Measurements from ENCODE around the gene ALK. TPM values are rescaled to one million over a fixed set of nuclear protein-coding genes. Genes with fewer than 3 reads are reported as not detected.
A peak's percentile ranks its signal among the peaks of the same experiment; 100 is the strongest.

ALK gene
- total and polyA plus RNA-seq, 3 experiments from 2014 or later, result not detected

GRCh38 chr2:29949042-29949441 is 27.7 kb upstream of the ALK start:
- Mint-ChIP-seq H3K4me3 (no peak overlapping the region), H3K4me1 (no peaks in the 10 kb centered on the region), H3K9me3 (peaks cover 0 to 7% (median 0%) of the 10 kb centered on the region in 5 donors), H3K27me3 (peaks cover 18 to 34% of the 10 kb centered on the region in 2 donors), H3K36me3 (no peaks in the 10 kb centered on the region), H3K27ac (no peak overlapping the region)
- DNase-seq, result no peak
- no peaks in the 10 kb centered on the region for H3K4me1 ChIP-seq (ENCODE audit: insufficient read depth, low read length)
- ChIA-PET POLR2A (no interaction called here), CTCF (no interaction called here)
- H3K27ac ChIP-seq (ENCODE audit: low read depth, low read length), result no peak overlapping the region
- H3K36me3 ChIP-seq (ENCODE audit: insufficient read depth, low read length), result no peaks in the 10 kb centered on the region
- no peaks in the 10 kb centered on the region for H3K27me3 ChIP-seq (ENCODE audit: insufficient read depth, low read length, poor library complexity, severe bottlenecking)
- no peak overlapping the region for H3K4me3 ChIP-seq (ENCODE audit: low read length)
- H3K9me3 ChIP-seq (ENCODE audit: low read length), result no peaks in the 10 kb centered on the region

- Mint-ChIP-seq H3K27me3 (peaks cover 15 to 17% of the 10 kb centered on the region in 2 donors), H3K9me3 (peaks cover 0 to 8% (median 2%) of the 10 kb centered on the region in 5 donors), H3K4me1 (no peaks in the 10 kb centered on the region), H3K4me3 (no peak overlapping the region), H3K36me3 (no peaks in the 10 kb centered on the region), H3K27ac (no peak overlapping the region)
- DNase-seq, result no peak
- Histone ChIP-seq H3K27ac (ENCODE audit: low read depth, low read length) (no peak overlapping the region), H3K4me3 (ENCODE audit: low read length) (no peak overlapping the region), H3K9me3 (ENCODE audit: low read length) (no peaks in the 10 kb centered on the region), H3K27me3 (ENCODE audit: insufficient read depth, low read length, poor library complexity, severe bottlenecking) (no peaks in the 10 kb centered on the region), H3K36me3 (ENCODE audit: insufficient read depth, low read length) (no peaks in the 10 kb centered on the region), H3K4me1 (ENCODE audit: insufficient read depth, low read length) (no peaks in the 10 kb centered on the region)
- ChIA-PET CTCF (no interaction called here), POLR2A (no interaction called here)
Observed at GRCh38 chr2:29946505-29946904, 25.1 kb upstream of the ALK start.

GRCh38 chr2:29942711-29943110 is 21.3 kb upstream of the ALK start:
- no peaks in the 10 kb centered on the region for H3K4me1 ChIP-seq (ENCODE audit: insufficient read depth, low read length)
- Mint-ChIP-seq H3K27me3 (peaks cover 8% of the 10 kb centered on the region in 2 donors), H3K4me1 (no peaks in the 10 kb centered on the region), H3K27ac (no peak overlapping the region), H3K9me3 (peaks cover 0 to 8% (median 2%) of the 10 kb centered on the region in 5 donors), H3K4me3 (no peak overlapping the region), H3K36me3 (no peaks in the 10 kb centered on the region)
- POLR2A ChIA-PET, result no interaction called here
- no peaks in the 10 kb centered on the region for H3K9me3 ChIP-seq (ENCODE audit: low read length)
- no peaks in the 10 kb centered on the region for H3K27me3 ChIP-seq (ENCODE audit: insufficient read depth, low read length, poor library complexity, severe bottlenecking)
- no peak for DNase-seq
- H3K36me3 ChIP-seq (ENCODE audit: insufficient read depth, low read length), result no peaks in the 10 kb centered on the region
- H3K27ac ChIP-seq (ENCODE audit: low read depth, low read length), result no peak overlapping the region
- CTCF ChIA-PET, result no interaction called here
- H3K4me3 ChIP-seq (ENCODE audit: low read length), result no peak overlapping the region

DNA sequence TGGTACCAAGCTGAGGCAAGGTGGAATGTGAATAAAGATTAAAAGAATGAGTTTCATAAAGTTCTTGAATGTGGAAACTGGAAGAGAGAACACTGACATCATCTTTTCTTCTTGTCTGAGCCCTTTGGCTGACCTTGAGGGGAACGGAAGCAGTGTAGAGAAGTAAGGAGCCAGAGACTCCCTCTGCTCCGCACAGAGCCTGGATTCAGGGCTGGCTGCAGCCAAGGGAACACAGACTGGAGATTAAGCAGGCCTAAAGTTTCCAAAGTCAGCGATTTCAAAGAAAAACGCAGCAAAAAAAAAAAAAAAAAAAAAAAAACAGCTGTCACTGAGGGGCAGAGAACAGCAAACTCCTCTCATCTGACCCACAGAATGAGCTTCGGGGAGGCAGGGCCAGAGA is 19.3 kb upstream of the ALK start:
- H3K9me3 Mint-ChIP-seq, result peaks cover 0 to 8% (median 2%) of the 10 kb centered on the region in 5 donors
- no peaks in the 10 kb centered on the region for H3K4me1 Mint-ChIP-seq
- no peak overlapping the region for H3K27ac Mint-ChIP-seq
- POLR2A ChIA-PET, result no interaction called here
- no peaks in the 10 kb centered on the region for H3K36me3 ChIP-seq (ENCODE audit: insufficient read depth, low read length)
- H3K27me3 ChIP-seq (ENCODE audit: insufficient read depth, low read length, poor library complexity, severe bottlenecking), result no peaks in the 10 kb centered on the region
- no peak overlapping the region for H3K4me3 Mint-ChIP-seq
- H3K9me3 ChIP-seq (ENCODE audit: low read length), result no peaks in the 10 kb centered on the region
- H3K27ac ChIP-seq (ENCODE audit: low read depth, low read length), result no peak overlapping the region
- CTCF ChIA-PET, result no interaction called here
- H3K27me3 Mint-ChIP-seq, result peaks cover 10 to 13% of the 10 kb centered on the region in 2 donors
- no peaks in the 10 kb centered on the region for H3K4me1 ChIP-seq (ENCODE audit: insufficient read depth, low read length)
- DNase-seq, result no peak
- H3K4me3 ChIP-seq (ENCODE audit: low read length), result no peak overlapping the region
- H3K36me3 Mint-ChIP-seq, result no peaks in the 10 kb centered on the region

DNA sequence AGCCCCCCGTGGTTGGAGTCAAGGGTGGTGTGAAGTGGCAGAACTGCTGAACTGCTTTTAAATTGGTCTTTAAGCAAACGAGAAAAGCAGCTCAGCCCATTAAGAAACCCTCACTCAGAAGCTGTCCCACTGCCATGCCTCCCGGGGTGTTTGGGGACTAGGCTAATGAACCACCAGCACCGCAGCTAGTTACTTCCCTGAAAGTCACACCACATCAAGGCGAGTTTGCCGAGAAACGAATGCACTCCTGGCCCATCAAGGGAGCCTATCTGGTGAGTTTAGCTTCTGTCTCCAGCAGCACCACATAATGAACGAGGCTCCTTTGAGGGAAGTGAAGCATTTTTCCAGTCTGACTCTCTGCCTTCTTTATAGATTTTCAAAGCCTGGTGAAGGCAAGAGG is 14.6 kb upstream of the ALK start:
- Histone ChIP-seq H3K9me3 (ENCODE audit: low read length) (no peaks in the 10 kb centered on the region), H3K27ac (ENCODE audit: low read depth, low read length) (no peak overlapping the region), H3K36me3 (ENCODE audit: insufficient read depth, low read length) (no peaks in the 10 kb centered on the region), H3K27me3 (ENCODE audit: insufficient read depth, low read length, poor library complexity, severe bottlenecking) (peaks cover 5% of the 10 kb centered on the region), H3K4me3 (ENCODE audit: low read length) (no peak overlapping the region), H3K4me1 (ENCODE audit: insufficient read depth, low read length) (no peaks in the 10 kb centered on the region)
- Mint-ChIP-seq H3K4me1 (no peaks in the 10 kb centered on the region), H3K36me3 (no peaks in the 10 kb centered on the region), H3K27me3 (peaks cover 9 to 33% of the 10 kb centered on the region in 2 donors), H3K9me3 (no peaks in the 10 kb centered on the region), H3K4me3 (no peak overlapping the region), H3K27ac (no peak overlapping the region)
- DNase-seq, result no peak
- ChIA-PET POLR2A (no interaction called here), CTCF (interaction anchor here (1.5 kb wide), 1 partner anchor 13 kb away, joined by 3 read pairs; no protein-coding TSS in a partner anchor)

DNA sequence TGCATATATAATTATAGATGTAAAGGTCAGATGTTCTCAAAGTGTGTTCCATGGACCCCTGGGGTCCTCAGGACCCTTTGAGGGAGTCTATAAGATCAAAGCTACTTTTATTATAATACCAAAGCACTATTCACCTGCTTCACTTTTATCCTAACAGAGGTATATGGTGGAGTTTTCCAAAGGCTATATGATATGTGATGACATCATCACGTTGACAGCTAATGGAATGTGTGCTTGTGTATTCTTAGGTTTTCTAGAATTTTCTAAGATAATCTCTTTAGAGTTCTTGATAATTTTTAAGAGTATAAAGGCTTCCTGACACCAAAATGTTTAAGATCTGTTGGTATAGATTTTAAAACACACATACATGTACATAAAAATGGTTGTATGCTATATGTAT is 10.4 kb upstream of the ALK start:
- Mint-ChIP-seq H3K36me3 (no peaks in the 10 kb centered on the region), H3K4me3 (no peak overlapping the region), H3K27ac (no peak overlapping the region), H3K27me3 (peaks cover 7 to 29% of the 10 kb centered on the region in 2 donors), H3K9me3 (no peaks in the 10 kb centered on the region), H3K4me1 (no peaks in the 10 kb centered on the region)
- Histone ChIP-seq H3K4me1 (ENCODE audit: insufficient read depth, low read length) (no peaks in the 10 kb centered on the region), H3K9me3 (ENCODE audit: low read length) (no peaks in the 10 kb centered on the region), H3K36me3 (ENCODE audit: insufficient read depth, low read length) (no peaks in the 10 kb centered on the region), H3K27ac (ENCODE audit: low read depth, low read length) (no peak overlapping the region), H3K27me3 (ENCODE audit: insufficient read depth, low read length, poor library complexity, severe bottlenecking) (peaks cover 5% of the 10 kb centered on the region), H3K4me3 (ENCODE audit: low read length) (no peak overlapping the region)
- POLR2A ChIA-PET, result no interaction called here
- no peak for DNase-seq
- CTCF ChIA-PET, result no interaction called here

DNA sequence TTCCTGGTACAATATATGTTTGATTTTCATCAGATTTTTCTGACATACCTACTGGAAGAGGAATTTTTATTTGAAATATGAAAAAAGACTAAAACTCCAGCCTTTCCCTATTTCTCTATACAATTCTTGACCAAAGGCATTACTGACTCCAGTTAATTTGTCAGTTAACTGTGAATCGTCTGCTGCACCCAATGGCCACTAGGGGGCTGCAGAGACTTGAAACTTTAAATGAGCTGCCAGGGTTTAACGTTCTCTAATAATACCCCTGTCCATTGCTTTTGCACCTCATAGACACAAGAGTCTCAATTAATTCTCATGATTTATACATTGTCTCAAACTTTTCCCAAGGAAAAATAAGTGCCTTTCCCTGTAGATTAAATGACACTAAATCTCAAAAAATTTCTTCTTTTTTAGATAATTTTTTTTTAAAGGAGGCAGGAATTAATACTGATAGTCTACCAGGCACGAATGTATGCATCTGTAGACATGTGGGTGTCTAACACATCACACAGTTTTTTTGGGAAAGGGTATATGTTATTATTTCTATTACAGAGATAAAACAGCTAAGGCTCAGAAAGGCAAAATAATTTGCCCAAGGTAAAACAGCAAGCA is 1.8 kb upstream of the ALK start:
- H3K27me3 Mint-ChIP-seq, result peaks cover 42 to 61% of the 10 kb centered on the region in 2 donors

DNA sequence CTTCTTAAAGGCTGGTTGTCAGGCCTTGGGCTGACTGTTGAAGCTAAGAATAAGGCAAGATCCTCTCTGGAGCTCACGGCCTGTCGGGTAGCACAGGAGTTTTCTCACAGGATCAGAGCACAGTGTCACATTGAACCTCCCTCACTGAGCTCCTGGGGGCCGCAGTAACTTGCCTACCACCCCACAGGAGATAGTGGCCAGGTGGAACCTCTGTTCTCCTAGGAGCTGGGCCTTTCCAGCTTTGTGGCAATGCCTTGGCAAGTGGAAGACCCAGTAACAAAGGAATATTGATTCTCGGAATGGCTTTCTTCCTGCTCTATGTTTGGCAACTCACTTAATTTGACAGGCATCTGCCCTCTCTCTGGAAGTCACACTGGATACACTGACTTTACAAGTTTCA is 1.2 kb upstream of the ALK start:
- H3K4me1 Mint-ChIP-seq, result peaks cover 11 to 25% (median 13%) of the 10 kb centered on the region in 3 donors
- CTCF ChIA-PET, result interaction anchor here (0.9 kb wide), 1 partner anchor 17 kb away, joined by 3 read pairs; no protein-coding TSS in a partner anchor
- Histone ChIP-seq H3K36me3 (ENCODE audit: insufficient read depth, low read length) (no peaks in the 10 kb centered on the region), H3K9me3 (ENCODE audit: low read length) (no peaks in the 10 kb centered on the region), H3K27me3 (ENCODE audit: insufficient read depth, low read length, poor library complexity, severe bottlenecking) (peaks cover 36% of the 10 kb centered on the region), H3K27ac (ENCODE audit: low read depth, low read length) (no peak overlapping the region), H3K4me1 (ENCODE audit: insufficient read depth, low read length) (no peaks in the 10 kb centered on the region), H3K4me3 (ENCODE audit: low read length) (no peak overlapping the region)
- DNase-seq, result no peak
- H3K9me3 Mint-ChIP-seq, result peaks cover 0 to 5% (median 0%) of the 10 kb centered on the region in 5 donors
- H3K27me3 Mint-ChIP-seq, result peaks cover 44 to 64% of the 10 kb centered on the region in 2 donors
- H3K4me3 Mint-ChIP-seq, result peak overlapping the region in 2 of 7 donors; percentile 49 to 65
- H3K27ac Mint-ChIP-seq, result no peak overlapping the region
- POLR2A ChIA-PET, result no interaction called here
- no peaks in the 10 kb centered on the region for H3K36me3 Mint-ChIP-seq

More for the DNA sequence above, 1.8 kb upstream of the ALK start:
- Histone ChIP-seq H3K27me3 (ENCODE audit: insufficient read depth, low read length, poor library complexity, severe bottlenecking) (peaks cover 29% of the 10 kb centered on the region), H3K4me1 (ENCODE audit: insufficient read depth, low read length) (no peaks in the 10 kb centered on the region), H3K36me3 (ENCODE audit: insufficient read depth, low read length) (no peaks in the 10 kb centered on the region), H3K4me3 (ENCODE audit: low read length) (no peak overlapping the region), H3K27ac (ENCODE audit: low read depth, low read length) (no peak overlapping the region), H3K9me3 (ENCODE audit: low read length) (no peaks in the 10 kb centered on the region)
- DNase-seq, result peak in 3 of 5 donors; percentile 20 to 51 (median 21)
- Mint-ChIP-seq H3K9me3 (peaks cover 0 to 5% (median 0%) of the 10 kb centered on the region in 5 donors), H3K4me1 (peaks cover 11 to 25% (median 13%) of the 10 kb centered on the region in 3 donors), H3K36me3 (no peaks in the 10 kb centered on the region), H3K27ac (no peak overlapping the region), H3K4me3 (no peak overlapping the region)
- POLR2A ChIA-PET, result no interaction called here
- CTCF ChIA-PET, result interaction anchor here (0.8 to 1.1 kb wide), 4 partner anchors 13 to 102 kb away, joined by 3 to 4 read pairs (median 3); no protein-coding TSS in a partner anchor
